ENCODE data around the gene PHOX2B. TPM values are rescaled to one million over a fixed set of nuclear protein-coding genes. Genes with fewer than 3 reads are reported as not detected.

PHOX2B gene
- total and polyA plus RNA-seq, 2 of the 13 experiments (the other 11 are each of a cell fraction or from before 2014, with no cell fraction given): not detected

DNA sequence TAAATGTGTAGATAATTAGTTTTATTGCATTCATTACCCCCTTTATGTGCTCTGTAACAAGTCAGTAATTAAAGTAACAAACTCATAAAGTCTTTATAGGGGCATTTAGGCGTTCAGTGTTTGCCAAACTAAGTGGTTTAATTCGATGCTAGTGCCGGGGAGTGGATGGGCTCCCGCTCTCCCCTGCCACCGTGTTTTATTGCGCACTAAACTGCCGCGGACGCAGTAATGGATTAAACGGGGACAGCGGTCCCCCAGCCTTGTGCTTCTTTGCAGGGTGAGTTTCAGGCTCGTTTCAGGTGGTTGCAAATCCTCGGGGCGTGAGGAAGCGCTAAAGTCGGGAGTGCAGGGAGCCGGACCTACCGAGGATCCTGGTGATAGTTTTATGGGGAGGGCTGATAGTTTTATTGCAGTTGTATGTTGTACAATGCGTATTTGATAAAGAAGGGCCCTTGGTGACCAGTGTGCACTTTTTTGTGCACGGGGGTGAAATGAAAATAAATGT, 1.6 kb upstream of the PHOX2B start:
- no peak for ATAC-seq
- H3K9me3 ChIP-seq (ENCODE audit: low read length): no peaks in the 10 kb centered on the region

More for the DNA sequence above, 1.6 kb upstream of the PHOX2B start:
- peaks cover 1 to 48% of the 10 kb centered on the region in 2 experiments; a peak in 4 of 5 replicates for H3K27me3 ChIP-seq (ENCODE audit: control insufficient read depth in 1 of 2, insufficient read depth in 2 of 2, low read length in 2 of 2)
- H3K4me2 ChIP-seq (ENCODE audit: low read depth, low read length): no peak overlapping the region
- H3K36me3 ChIP-seq (replicated peaks in 1 of 2; ENCODE audit: control insufficient read depth in 1 of 2, insufficient read depth in 2 of 2, low read length in 2 of 2): no peaks in the 10 kb centered on the region
- CTCF ChIA-PET (ENCODE audit: low intra/inter-chr PET ratio, low total read pairs): no interaction called here
- DNase-seq (ENCODE audit: low spot score) (no peak), FAIRE-seq (no peak)
- H3K4me3 ChIP-seq (replicated peaks in 1 of 3; ENCODE audit: insufficient read depth in 1 of 3, low read depth in 2 of 3, low read length in 3 of 3): no peak overlapping the region
- no peak for TF ChIP-seq ISX (CRISPR knock-in tag; conservative IDR thresholded peaks at IDR 0.05)
- TF ChIP-seq ASH2L (IDR thresholded peaks at IDR 0.05; ENCODE audit: insufficient read length, low read depth, low read length): no peak
- no peak for TF ChIP-seq ZKSCAN1 (IDR thresholded peaks at IDR 0.05; ENCODE audit: low read length)
- no peak for TF ChIP-seq ZKSCAN5 (CRISPR knock-in tag; IDR thresholded peaks at IDR 0.05)
- TF ChIP-seq RCOR2 (CRISPR knock-in tag; IDR thresholded peaks at IDR 0.05): no peak
- no peak for TF ChIP-seq ZNF670 (CRISPR knock-in tag; IDR thresholded peaks at IDR 0.05; ENCODE audit: borderline replicate concordance)
- TF ChIP-seq ARNT2 (CRISPR knock-in tag; IDR thresholded peaks at IDR 0.05; ENCODE audit: low read depth): no peak
- TF ChIP-seq STAG1 (CRISPR knock-in tag; IDR thresholded peaks at IDR 0.05): no peak
- TF ChIP-seq, protein P1, sequence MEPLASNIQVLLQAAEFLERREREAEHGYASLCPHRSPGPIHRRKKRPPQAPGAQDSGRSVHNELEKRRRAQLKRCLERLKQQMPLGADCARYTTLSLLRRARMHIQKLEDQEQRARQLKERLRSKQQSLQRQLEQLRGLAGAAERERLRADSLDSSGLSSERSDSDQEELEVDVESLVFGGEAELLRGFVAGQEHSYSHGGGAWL (CRISPR knock-in tag; IDR thresholded peaks at IDR 0.05): no peak
- TF ChIP-seq JDP2 (CRISPR knock-in tag; IDR thresholded peaks at IDR 0.05; ENCODE audit: borderline replicate concordance): no peak
- TF ChIP-seq, protein P2, sequence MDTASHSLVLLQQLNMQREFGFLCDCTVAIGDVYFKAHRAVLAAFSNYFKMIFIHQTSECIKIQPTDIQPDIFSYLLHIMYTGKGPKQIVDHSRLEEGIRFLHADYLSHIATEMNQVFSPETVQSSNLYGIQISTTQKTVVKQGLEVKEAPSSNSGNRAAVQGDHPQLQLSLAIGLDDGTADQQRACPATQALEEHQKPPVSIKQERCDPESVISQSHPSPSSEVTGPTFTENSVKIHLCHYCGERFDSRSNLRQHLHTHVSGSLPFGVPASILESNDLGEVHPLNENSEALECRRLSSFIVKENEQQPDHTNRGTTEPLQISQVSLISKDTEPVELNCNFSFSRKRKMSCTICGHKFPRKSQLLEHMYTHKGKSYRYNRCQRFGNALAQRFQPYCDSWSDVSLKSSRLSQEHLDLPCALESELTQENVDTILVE (CRISPR knock-in tag; IDR thresholded peaks at IDR 0.05): no peak
- no peak for TF ChIP-seq ZNF713 (CRISPR knock-in tag; IDR thresholded peaks at IDR 0.05)
- no peak for TF ChIP-seq PPARG (CRISPR knock-in tag; conservative IDR thresholded peaks at IDR 0.05)
- TF ChIP-seq, protein P3, sequence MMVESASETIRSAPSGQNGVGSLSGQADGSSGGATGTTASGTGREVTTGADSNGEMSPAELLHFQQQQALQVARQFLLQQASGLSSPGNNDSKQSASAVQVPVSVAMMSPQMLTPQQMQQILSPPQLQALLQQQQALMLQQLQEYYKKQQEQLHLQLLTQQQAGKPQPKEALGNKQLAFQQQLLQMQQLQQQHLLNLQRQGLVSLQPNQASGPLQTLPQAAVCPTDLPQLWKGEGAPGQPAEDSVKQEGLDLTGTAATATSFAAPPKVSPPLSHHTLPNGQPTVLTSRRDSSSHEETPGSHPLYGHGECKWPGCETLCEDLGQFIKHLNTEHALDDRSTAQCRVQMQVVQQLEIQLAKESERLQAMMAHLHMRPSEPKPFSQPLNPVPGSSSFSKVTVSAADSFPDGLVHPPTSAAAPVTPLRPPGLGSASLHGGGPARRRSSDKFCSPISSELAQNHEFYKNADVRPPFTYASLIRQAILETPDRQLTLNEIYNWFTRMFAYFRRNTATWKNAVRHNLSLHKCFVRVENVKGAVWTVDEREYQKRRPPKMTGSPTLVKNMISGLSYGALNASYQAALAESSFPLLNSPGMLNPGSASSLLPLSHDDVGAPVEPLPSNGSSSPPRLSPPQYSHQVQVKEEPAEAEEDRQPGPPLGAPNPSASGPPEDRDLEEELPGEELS (CRISPR knock-in tag; IDR thresholded peaks at IDR 0.05): no peak
- H3K9ac ChIP-seq (ENCODE audit: insufficient read depth, low read depth, low read length): no peak overlapping the region
- intact Hi-C loops (cut with micrococcal nuclease; ENCODE audit: unreplicated experiment): no loop called here
- no peak overlapping the region for H3K27ac ChIP-seq (ENCODE audit: extremely low read length, insufficient read depth, low read length)
- in situ Hi-C loops (cut with HindIII; ENCODE audit: extremely low pct_ligation_motif_present, low pct_unique_long_range_greater_than_20kb): no loop called here
- POLR2A ChIA-PET: no interaction called here
- BruUV-seq (replicated peaks): no TSS peak
- WGBS (ENCODE audit: low lambda C conversion rate): 36% methylated on average over 19 of the region's 20 CpGs
- no peak overlapping the region for H2AFZ ChIP-seq (ENCODE audit: low read length)
- no peaks in the 10 kb centered on the region for H4K20me1 ChIP-seq (ENCODE audit: insufficient read depth, low read length)
- no peaks in the 10 kb centered on the region for H3K79me2 ChIP-seq (ENCODE audit: insufficient read depth, low read length)
- no peaks in the 10 kb centered on the region for H3K4me1 ChIP-seq (ENCODE audit: insufficient read depth, low read length)

All from HepG2 (cell line).